ENCODE data around the gene MSTN.

- TF ChIP-seq CTCF (IDR thresholded peaks at IDR 0.05; ENCODE audit: poor library complexity, severe bottlenecking): no peak
- TF ChIP-seq EP300 (conservative IDR thresholded peaks at IDR 0.05; ENCODE audit: poor library complexity, severe bottlenecking): no peak
Measured at GRCh38 chr2:190052307-190052706, 10.2 kb downstream of the MSTN start.

Data from neural cell (in vitro differentiated cells).